GM19025 (cell line): ENCODE measurements around the gene HSPA5.
"Not testable (repeated sequence)": the region's sequence is repeated elsewhere in the genome, so short reads cannot be mapped to it uniquely, and the experiment has no call there.

Experiments
- ATAC-seq: cut with Tn5 transposase; IDR thresholded peaks from one replicate; pipeline ENCODE4 v1.9.1; 2021; ENCODE audit warnings: mild to moderate bottlenecking, low read depth, moderate library complexity; ENCODE audit not compliant: unreplicated experiment

The HSPA5 gene

GRCh38 chr9:125241000-125241862 is at the start of gene HSPA5:
HSPA5 (minus strand) TSS chr9:125241343; CDS start chr9:125241126, 217 bp downstream.
- ATAC-seq, result peak; percentile 91

GRCh38 chr9:125286935-125287433 is 45.8 kb upstream of the HSPA5 start:
- not testable (repeated sequence) for ATAC-seq

- no peak for ATAC-seq
Measured at GRCh38 chr9:125284855-125285254, 43.7 kb upstream of the HSPA5 start.

GRCh38 chr9:125280945-125281344 is 39.8 kb upstream of the HSPA5 start:
- no peak for ATAC-seq

- ATAC-seq, result no peak
Measured at GRCh38 chr9:125277411-125277810, 36.3 kb upstream of the HSPA5 start.

GRCh38 chr9:125276771-125277170 is 35.6 kb upstream of the HSPA5 start:
- no peak for ATAC-seq

- no peak for ATAC-seq
Measured at GRCh38 chr9:125272697-125273096, 31.6 kb upstream of the HSPA5 start.

GRCh38 chr9:125271081-125271480 is 29.9 kb upstream of the HSPA5 start:
- no peak for ATAC-seq

- no peak for ATAC-seq
Measured at GRCh38 chr9:125269014-125269397, 27.9 kb upstream of the HSPA5 start.

- ATAC-seq, result no peak
Measured at GRCh38 chr9:125268394-125269013, 27.4 kb upstream of the HSPA5 start.

GRCh38 chr9:125264068-125264467 is 22.9 kb upstream of the HSPA5 start:
- ATAC-seq, result not testable (repeated sequence)

GRCh38 chr9:125262294-125262991 is 21.3 kb upstream of the HSPA5 start:
- no peak for ATAC-seq

GRCh38 chr9:125261501-125262293 is 20.6 kb upstream of the HSPA5 start, which contains the start of gene GAPVD1:
GAPVD1 (plus strand) TSS chr9:125261826; CDS start chr9:125298922, 37,096 bp downstream.
- ATAC-seq, result peak; percentile 94

GRCh38 chr9:125260561-125260960 is 19.4 kb upstream of the HSPA5 start:
- ATAC-seq, result no peak

GRCh38 chr9:125258832-125259534 is 17.8 kb upstream of the HSPA5 start:
- ATAC-seq, result no peak

- ATAC-seq, result no peak
Measured at GRCh38 chr9:125258160-125258785, 17.1 kb upstream of the HSPA5 start.

- no peak for ATAC-seq
Measured at GRCh38 chr9:125255781-125256391, 14.7 kb upstream of the HSPA5 start.

- no peak for ATAC-seq
Measured at GRCh38 chr9:125254231-125254630, 13.1 kb upstream of the HSPA5 start.

- no peak for ATAC-seq
Measured at GRCh38 chr9:125246261-125246667, 5.1 kb upstream of the HSPA5 start.
